GM10266 (cell line): Measurements from ENCODE around the gene ZFYVE21.
A peak's percentile ranks its signal among the peaks of the same experiment; 100 is the strongest.

ENCODE experiments used
- DNase-seq: peaks from one replicate; pipeline ENCODE4 v3.0.0; 2012; ENCODE audit errors: extremely low spot score
- CTCF ChIP-seq: IDR thresholded peaks from 2 replicates; pipeline ENCODE4 v1.5.1; 2012; ENCODE audit warnings: mild to moderate bottlenecking, low read depth; ENCODE audit not compliant: control insufficient read depth, insufficient read depth; ENCODE audit errors: missing control alignments

Gene ZFYVE21

GRCh38 chr14:103713304-103714062 lies 2.1 kb upstream of the ZFYVE21 start:
- DNase-seq = no peak
- TF ChIP-seq CTCF = no peak

- no peak for TF ChIP-seq CTCF
- DNase-seq = no peak
Measured at GRCh38 chr14:103714063-103714724, 1.4 kb upstream of the ZFYVE21 start.

DNA sequence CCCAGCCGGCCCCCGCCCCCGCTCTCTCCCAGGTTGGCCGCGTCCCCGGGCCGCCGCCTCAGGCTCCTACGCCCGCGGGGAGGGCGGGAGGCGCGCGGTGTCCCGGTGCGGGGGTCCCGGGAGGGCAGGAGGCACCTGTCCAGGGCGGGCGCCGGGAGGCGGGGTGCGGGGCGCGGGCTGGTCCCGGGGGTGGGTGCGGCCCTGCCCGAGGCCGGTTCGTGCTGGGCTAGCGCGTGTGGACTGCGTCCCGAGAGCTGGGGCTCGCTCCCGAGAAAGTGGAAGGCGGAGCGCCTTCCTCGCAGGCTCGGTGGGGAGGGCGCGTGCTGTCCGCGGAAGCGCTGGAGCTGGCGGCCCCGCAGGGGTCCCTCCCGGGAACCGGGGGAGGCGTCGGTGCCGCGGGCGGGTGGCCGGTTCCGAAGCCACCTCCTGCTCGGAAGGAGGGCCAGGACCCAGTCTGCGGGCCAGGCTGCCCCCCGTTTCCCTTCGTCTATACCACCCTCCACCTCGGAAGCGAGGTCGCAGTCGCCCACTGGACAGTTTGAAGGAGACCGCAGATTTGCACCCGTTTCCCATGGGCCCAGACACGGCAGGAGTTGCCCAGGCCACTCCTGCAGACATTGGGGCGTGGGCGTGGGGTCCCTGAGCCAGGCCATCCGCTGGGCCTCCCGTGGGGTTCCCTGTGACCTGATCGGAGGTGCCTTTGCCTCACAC lies 636 bp downstream of the ZFYVE21 start:
- TF ChIP-seq CTCF = no peak
- peak; percentile 64 for DNase-seq

GRCh38 chr14:103716899-103717411 lies 1.3 kb downstream of the ZFYVE21 start:
- DNase-seq = no peak
- no peak for TF ChIP-seq CTCF

DNA sequence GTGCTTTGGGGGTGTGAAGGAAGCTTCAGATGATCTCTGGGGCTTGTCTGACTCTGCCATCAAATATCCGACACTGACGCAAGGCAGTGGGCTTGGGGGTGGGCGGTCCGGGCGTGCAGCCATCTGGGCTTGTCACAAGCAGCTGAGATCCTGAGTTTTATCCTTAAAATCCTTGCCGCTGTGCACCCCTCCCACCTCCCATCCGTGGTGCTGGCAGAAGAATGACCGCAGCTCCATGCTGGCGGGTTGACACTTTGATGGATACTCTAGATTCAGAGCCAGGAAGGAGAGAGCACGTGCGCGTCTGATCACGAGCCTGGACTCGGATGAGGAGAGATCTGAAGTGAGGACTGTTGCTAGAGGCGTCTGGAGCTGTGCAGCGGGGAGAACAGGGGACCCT lies 3.0 kb downstream of the ZFYVE21 start:
- TF ChIP-seq CTCF = no peak
- DNase-seq = no peak

DNA sequence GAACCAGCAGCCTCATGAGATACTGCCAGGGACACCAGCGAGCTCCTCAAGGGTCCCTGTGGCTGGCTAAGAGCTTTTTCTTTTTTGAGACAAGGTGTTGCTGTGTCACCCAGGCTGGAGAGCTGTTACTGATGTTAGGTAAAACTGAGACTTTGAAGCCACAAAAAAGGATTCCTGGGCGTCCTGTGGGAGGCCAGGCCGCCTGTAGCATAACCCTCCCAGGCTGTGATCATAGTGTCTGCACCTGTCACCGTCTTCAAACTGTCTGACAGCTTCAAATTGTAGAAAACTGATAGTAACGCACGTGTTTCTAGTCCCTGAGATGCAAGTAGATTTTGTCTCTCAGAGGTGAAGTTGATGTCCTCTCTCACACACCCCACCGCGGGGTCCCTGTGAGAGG lies 4.1 kb downstream of the ZFYVE21 start:
- no peak for DNase-seq
- no peak for TF ChIP-seq CTCF
